RKO (cell line): ENCODE data around the gene CPD.
"Not testable (repeated sequence)": the region's sequence is repeated elsewhere in the genome, so short reads cannot be mapped to it uniquely, and the experiment has no call there.

Experiments
- DNase-seq: peaks from one replicate; pipeline ENCODE4 v3.0.0-alpha.2; 2016; ENCODE audit warnings: low spot score

The CPD gene

DNA sequence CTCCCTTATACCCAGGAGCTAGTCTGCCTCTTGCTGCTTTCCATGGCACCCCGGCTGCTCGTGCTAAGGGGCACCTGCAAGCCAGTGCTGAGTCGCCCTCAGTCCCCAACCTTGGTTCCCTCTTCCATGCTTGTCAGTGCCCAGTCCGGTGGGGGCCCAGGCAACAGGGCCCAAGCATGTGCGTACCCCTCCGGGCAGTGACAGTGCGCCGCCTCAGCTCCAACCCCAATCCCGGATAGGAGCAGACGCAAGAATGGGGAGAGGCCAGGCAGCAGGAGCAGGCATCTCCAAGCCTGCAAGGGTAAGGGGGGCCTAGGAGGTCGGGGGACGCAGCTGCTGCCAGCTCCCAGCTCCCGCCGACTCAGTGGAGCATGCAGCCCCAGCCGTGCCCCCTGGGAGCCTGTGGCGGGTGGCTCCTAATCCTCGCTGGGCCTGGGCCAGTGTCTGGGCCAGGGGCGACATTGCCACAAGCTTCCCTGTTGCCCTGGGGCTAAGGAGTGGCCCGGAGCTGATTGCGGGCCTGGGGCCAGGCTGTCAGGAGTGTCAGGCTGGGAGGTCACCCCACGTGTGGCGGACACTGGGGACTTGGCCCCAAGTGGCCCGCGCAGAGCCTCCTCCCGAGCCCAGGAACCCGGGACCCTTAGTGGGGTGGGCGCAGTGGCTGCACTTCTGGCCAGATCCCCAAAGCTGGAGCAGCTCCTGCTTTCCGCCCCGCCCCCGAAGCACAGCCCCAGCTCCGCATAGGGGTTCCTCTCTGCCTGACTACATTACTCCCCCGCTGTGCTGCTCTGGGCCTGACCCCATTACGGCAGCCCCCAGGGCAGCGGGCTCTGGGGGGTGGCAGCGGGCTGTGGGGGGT, 9.8 kb downstream of the CPD start:
- DNase-seq = no peak

DNA sequence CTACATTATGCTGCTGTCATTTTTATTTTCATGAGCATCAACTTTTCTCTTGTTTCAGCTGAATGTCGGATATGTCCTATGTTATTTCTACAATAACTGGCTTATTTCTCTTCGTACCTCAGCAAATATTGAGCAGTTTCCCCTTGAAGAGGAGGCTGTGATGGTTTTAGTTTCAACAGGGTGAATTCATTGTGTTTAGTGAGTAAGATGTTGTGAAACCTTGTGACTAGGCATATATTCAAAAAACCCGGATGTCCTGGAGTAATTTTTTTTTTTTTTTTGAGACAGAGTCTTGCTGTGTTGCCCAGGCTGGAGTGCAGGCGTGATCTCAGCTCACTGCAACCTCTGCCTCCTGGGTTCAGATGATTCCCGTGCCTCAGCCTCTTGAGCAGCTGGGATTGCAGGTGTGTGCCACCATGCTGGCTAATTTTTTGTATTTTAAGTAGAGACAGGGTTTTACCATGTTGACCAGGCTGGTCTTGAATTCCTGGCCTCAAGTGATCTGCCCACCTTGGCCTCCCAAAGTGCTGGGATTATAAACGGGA, 11.1 kb downstream of the CPD start:
- DNase-seq = no peak

DNA sequence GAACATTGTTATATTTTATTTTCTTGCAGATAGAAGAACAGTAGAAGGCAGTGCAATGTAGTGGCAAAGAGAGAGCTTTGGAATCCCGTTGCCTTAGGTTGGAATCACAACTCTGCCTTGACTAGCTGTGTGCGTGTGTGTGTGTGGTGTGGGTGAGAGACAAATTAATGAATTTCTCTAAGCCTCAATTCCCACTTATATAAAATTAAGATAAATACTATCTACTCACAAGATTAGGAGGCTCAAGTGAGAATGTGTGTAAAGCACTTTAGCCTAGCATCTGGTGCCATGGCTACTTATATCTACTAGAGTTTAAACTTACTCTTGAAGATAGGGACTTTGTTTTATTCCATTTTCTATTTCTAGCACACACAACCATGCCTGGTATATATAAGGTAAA, 12.8 kb downstream of the CPD start:
- no peak for DNase-seq

DNA sequence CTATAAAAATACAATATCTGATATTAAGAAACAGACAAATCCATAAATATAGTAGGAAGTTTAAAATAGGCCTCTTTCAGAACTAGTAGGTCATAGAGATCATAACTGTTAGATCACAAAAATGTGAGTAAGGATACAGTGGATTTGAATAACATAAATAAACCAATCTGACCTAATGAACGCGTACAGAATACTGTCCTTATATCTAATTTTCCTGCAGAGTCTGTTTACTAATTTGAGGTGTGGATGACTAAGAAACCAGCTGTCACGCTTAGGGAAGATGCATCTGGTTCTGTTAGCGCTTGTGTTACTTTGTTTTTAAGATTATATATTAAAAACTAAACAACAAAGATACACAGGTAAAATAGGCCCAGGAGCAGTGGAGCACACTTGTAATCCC, 14.8 kb downstream of the CPD start:
- no peak for DNase-seq

DNA sequence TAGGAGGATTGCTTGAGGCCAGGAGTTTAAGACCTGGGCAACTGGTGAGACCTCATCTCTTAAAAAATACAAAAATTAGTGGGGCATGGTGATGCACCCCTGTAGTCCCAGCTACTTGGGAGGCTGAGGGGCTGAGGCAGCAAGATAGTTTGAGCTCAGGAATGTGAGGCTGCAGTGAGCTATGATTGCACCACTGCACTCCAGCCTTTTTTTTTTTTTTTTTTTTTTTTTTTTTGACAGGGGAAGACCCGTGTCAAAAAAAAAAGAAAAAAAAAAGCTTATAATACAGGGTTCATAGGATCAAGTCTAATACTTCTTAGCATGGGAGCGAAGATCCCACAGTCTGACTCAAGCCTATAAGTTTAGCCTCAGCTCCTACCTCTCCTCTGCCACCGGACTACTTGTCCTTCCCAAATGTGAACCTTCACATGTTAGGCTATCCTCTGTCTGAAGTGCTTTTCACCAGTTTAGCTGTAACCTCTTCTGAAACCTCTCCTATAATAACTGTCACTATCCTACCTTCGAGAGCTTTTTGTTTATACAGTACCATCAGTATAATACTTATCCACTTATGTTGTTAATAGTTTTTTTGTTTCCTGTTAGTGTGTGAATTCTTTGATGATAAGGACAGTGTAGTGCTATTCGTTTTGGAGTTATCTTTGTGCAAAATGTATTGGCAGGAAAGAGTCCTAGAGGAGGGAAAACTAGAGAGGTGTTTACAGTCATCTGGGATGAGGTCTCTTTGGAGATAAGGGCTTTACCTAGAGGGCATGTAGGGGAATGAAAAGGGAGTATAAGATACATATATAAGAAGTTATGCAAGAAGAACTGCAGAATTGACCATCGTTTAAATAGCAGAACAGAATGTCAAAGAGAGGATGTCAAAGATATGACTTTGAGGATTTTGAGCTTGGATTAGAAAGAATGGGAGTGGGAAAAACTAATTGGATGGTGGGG, 15.5 kb downstream of the CPD start:
- DNase-seq = no peak

DNA sequence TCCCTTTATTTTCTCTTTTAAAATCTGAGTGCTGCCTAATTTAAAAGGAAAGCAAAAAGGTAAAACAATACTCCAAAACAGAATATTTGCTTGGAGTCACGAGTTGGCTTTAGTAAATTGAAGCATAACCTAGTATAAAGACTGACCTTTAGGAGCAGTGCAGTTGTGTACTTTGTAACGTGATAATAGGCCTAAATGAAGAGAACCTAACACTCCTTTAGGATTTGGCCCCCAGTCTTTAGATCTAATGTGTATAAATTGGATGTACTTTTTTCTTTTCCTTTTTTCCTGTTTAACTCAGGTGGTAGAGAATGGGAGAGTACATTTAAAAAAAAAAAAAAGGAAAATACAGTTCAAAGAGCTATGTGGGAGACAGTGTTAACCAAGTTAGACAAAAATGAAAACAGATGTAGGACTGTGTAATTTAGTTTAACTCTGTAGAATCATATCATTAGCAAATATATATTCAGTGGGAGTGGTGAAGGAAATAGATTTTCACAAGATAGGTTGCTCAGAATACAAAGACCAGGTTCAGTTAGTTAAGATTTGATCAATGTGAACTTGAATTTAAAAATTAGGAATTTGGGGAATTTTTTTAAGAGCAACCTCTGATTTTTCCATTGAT, 16.8 kb downstream of the CPD start:
- DNase-seq = no peak

DNA sequence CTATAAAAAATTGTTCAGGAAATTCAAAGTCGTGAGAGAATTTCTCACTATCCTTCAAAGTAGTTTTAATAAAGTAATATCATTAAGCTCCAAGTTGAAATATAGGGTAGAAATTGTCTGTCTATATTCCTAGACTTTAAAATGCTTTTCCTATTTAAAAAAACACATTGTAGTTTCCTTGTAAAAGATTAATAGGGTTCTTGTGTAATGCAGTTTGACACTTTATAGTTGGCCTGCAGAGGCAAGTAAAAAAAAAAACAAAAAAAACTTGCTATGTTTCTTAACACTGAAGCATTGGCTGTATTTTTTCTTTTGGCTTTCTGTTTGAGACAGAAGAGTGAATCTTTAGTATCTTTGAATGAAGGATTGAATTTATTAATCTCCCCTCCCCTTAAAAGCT, 17.4 kb downstream of the CPD start:
- DNase-seq = no peak

DNA sequence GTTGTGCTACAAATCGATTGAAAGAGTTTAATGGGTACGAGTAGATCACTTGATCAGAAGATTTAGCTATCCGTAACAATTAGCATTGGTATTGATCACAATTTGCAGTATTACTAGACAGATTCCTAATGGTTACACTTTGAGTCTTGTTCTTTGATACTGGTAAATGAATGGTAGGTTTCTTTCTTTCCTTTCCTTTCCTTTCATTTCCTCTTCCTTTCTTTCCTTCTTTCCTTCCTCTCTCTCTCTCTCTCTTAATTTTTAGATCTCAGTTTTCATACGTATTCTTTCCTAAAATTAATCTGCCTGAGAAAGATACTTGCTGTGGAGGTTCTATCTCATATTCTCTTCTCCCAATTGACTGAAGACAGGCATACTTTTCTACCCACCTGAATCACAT, 17.9 kb downstream of the CPD start:
- no peak for DNase-seq

DNA sequence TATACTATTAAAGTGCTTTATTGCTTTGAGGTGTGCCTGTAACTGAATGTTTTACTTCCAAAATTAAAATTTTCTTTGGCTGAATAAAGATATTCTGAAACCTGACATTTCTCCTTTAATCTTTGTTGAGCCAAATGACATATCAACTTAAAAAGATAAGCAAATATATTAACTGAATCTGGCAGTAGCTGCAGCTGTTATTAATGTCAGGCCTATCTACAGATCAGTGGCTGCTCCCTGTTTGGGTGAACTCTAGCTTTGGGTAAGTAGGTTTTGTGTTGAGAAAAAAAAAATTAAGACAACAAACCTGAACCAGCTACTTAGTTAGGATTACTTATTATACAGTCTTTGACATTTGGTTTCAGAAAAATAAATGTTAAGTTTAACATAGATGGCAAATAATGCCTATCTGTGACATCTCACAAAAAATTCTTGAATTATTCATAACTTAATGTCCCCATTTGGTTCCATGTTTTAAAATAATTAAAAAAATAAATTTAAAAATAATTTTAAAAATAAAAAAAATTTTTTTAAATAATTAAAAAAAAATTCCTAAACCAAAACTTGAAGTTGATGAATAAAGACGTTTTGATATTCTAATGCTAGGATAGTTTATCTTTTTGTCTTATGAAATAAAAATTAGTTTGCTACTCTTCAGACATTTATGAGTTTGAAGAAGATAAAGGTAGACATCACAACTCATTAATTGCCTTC, 19.8 kb downstream of the CPD start:
- no peak for DNase-seq

DNA sequence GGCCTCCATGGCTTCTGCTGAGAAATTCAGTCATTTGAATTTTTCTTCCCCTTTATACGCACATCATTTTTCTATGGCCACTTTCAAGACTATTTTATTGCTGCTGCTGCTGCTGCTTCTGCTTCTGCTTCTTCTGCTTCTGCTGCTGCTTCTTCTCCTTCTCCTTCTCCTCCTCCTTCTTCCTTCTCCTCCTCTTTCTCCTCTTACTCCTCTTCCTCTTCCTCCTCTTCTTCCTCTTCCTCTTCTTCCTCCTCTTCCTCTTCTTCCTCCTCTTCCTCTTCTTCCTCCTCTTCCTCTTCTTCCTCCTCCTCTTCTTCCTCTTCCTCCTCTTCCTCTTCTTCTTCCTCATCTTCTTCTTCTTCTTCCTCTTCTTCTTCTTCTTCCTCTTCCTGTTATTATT, 22.4 kb downstream of the CPD start:
- DNase-seq = no peak

DNA sequence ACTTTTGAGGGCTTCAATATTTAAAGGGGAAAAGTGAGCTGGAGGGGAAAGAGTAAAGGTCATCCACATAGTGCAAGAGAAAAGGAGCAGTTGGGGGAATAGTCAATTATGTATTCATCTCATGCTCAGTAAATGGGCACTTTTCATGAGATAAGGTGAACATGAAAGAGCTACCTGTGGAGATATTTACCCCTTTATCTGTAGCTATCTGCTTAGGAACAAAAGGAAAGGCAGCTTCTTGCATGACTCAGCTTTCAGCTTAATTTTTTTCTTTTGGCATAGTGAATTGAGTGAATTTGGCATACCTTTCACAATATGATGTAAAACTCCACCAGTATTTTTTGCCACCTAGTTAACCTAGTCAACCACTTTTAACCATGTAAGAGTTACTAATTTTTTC, 26.4 kb downstream of the CPD start:
- DNase-seq = no peak

DNA sequence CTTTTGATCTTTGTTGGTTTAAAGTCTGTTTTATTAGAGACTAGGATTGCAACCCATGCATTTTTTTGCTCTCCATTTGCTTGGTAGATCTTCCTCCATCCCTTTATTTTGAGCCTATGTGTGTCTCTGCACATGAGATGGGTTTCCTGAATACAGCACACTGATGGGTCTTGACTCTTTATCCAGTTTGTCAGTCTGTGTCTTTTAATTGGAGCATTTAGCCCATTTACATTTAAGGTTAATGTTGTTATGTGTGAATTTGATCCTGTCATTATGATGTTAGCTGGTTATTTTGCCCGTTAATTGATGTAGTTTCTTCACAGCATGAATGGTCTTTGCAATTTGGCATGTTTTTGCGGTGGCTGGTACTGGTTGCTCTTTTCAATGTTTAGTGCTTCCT, 31.9 kb downstream of the CPD start:
- DNase-seq = not testable (repeated sequence)

DNA sequence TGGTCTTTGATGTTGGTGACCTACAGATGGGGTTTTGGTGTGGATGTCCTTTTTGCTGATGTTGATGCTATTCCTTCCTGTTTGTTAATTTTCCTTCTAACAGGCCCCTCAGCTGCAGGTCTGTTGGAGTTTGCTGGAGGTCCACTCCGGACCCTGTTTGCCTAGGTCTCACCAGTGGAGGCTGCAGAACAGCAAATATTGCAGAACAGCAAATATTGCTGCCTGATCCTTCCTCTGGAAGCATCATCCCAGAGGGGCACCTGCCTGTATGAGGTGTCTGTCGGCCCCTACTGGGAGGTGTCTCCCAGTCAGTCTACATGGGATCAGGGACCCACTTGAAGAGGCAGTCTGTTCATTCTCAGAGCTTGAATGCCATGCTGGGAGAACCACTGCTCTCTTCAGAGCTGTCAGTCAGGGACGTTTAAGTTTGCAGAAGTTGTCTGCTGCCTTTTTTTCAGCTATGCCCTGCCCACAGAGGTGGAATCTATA, 33.3 kb downstream of the CPD start:
- DNase-seq = not testable (repeated sequence)

DNA sequence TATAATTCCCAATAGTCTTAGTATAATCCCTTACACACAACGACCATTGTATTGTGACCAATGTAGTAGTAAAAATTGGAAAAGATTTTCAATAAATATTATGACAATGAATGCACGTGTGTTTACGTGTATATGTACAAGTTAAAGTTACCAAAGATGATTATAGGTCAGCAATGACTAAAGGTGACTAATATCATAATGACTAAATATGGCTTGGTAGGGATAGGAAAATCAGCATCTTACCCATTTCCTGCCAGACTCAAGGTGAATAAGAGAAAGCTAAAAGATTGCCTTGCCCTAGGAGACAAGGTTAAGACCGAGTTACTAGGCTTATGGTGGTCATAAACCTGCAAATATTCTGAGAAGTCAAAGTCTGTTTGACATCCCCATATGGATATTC, 34.4 kb downstream of the CPD start:
- DNase-seq = peak; percentile 86

DNA sequence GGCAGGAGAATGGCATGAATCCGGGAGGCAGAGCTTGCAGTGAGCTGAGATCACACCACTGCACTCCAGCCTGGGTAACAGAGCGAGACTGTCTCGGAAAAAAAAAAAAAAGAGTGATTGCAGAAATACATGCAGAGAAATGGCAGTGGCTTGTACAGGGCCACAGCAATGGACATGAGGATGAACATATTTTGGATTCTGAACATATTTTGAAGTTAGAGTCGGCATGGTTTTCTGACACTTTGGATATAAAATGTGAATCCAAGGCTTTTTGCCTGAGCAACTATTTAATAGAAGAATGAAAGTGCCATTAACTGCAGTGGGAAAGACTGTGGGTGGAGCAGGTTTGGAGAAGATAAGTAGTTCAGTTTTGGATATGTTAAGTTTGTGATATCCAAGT, 35.8 kb downstream of the CPD start:
- DNase-seq = no peak

DNA sequence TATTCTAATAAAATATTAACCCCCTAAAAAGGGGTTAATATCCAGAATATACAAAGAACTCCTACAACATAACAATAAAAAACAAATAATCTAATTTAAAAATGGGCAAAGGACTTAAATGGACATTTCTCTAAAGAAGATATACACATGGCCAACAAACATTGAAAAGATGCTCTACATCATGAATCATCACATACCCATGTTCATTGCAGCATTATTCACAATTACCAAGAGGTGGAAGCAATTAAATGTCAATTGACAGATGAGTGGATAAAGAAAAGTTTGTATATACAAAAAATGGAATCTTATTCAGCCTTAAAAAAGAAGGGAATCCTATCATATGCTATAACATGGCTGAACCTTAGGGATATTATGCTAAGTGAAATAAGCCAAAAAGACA, 36.8 kb downstream of the CPD start:
- DNase-seq = peak; percentile 14

DNA sequence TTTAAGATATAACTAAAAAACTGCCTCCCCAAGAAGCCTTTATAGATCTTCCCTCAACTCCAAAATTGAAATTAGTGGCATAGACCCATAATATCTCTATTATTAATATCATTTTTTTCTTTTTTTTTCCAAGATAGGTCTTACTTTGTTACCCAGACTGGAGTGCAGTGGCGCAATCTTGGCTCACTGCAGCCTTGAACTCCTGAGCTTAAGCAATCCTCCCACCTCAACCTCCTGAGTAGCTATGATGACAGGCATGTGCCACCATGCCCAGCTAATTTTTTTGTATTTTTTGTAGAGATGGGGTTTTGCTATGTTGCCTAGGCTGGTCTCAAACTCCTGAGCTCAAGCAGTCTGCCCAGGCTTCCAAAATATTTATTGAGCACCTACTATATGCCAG, 39.3 kb downstream of the CPD start:
- DNase-seq = not testable (repeated sequence)

DNA sequence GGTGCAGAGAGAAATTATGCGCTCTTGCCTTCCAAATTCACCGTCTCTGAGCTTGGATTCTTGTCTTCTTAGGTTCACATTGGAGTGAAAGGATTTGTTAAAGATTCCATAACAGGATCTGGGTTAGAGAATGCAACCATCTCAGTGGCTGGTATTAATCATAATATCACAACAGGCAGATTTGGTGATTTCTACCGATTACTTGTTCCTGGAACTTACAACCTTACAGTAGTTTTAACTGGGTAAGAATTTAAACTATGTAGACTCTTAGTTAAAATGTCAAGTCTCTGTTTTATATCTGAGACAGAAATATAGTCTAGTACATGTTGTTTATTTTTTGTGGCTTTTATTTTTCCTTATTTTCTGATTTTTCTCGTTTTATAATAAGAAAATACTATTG, 42.9 kb downstream of the CPD start:
- no peak for DNase-seq

DNA sequence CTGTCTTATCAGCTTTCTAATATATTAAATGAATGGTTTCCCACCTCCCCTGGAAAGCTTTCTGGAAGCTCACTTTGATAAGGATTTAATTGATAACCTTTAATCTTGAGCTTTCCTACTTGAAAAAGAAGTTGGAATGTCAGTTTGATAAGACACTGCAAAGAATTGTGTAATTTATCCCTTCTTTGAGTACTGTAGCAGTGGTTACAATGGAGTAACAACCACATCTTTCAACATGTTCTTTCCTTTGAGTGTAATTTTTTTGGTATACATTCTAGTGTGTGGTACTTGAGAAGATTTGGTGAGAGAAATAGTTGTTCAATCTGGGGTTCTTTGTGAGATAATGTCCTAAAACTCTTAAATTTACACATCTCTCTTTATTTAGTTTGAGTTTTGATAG, 43.4 kb downstream of the CPD start:
- DNase-seq = no peak

DNA sequence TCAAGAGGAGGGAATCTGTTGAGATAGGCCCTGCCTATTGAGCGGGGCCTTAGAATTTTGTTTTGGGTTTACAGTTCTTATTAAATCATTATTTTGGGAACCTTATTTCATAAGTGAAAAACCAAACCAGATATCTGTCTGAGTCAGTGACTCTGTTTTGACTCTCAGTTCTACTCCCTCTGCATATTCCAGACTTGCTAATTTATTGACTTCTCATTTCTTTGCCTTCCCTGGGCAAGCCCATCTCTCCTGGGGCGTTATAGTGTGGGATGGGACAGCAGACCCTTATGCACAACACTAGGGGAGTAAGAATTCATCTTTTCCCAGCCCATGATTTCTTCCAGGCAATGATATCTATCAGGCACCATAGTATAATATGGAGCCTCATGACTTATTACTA, 45.7 kb downstream of the CPD start:
- DNase-seq = no peak

DNA sequence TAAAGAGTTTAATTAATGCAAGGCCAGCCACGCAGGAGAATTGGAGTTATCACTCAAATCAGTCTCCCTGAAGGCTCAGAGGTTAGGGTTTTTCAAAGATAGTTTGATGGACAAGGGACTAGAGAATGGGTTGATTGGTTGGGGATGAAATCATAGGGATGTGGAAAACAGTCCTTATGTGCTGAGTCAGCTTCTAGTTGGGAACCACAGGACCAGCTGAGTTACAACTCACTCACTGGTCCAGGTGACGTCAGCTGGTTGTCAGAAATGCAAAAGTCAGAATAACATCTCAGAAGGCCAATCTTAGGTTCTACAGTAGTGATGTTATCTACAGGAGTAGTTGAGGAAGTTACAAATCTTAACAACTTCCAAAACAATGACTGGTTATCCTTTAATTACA, 47.6 kb downstream of the CPD start:
- peak; percentile 33 for DNase-seq

DNA sequence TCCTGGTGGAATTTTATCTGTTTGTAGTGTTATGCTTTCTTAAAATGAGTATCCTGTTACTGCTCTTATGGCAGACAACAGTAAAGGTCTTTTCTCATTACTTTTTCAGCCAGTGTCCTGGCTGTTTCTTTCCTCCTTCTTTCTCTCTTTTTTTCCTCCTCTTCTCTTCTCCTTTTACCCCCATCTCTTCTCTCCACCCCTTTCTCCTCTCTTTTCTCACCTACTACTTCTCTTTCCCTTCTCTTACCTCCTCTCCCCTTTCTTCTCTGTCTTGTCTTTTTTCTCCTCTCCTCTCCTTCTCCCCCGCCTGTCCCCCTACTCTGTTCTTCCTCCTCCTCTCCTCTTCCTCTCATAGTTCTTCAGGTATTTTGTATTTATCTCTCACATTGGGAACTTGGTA, 48.9 kb downstream of the CPD start:
- no peak for DNase-seq
